Measurements from ENCODE around the gene AHSG. TPM values are rescaled to one million over a fixed set of nuclear protein-coding genes. Genes with fewer than 3 reads are reported as not detected.
A peak's percentile ranks its signal among the peaks of the same experiment; 100 is the strongest.

Gene AHSG
- total RNA-seq, 2 donors from 2014 or later: not detected

DNA sequence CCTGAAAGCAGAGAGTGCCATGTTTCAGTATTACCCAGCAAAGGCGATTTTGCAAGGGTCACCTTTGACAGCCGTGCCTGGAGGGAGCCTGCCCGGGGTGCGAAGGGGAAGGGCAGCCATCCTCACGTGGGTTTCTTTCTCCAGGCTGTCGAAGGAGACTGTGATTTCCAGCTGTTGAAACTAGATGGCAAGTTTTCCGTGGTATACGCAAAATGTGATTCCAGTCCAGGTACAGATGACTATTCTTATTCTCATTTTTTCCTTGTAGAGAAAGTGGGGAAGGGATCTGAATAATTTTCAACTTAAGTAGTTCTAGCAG lies 3.4 kb downstream of the AHSG start:
- Histone ChIP-seq H3K27ac (no peak overlapping the region), H3K9me3 (no peaks in the 10 kb centered on the region), H3K27me3 (replicated peaks; ENCODE audit: insufficient read depth) (no peaks in the 10 kb centered on the region), H3K4me1 (replicated peaks) (no peaks in the 10 kb centered on the region), H3K36me3 (no peaks in the 10 kb centered on the region), H3K4me3 (no peak overlapping the region)
- DNase-seq (ENCODE audit: low spot score): no peak
- TF ChIP-seq POLR2AphosphoS5 (IDR thresholded peaks at IDR 0.05): no peak
- no peak for TF ChIP-seq POLR2A (IDR thresholded peaks at IDR 0.05)
- TF ChIP-seq CTCF (IDR thresholded peaks at IDR 0.05): no peak
- 86% methylated on average over 8 of the region's 8 CpGs for WGBS
- intact Hi-C loops (cut with DNase I): loop anchor here (5.0 to 10.0 kb wide), 3 partner anchors 206 to 634 kb away; no protein-coding TSS in a partner anchor

- 9% methylated on average over 31 of the region's 31 CpGs for WGBS
- Histone ChIP-seq H3K9me3 (no peaks in the 10 kb centered on the region), H3K27ac (no peak overlapping the region), H3K4me1 (replicated peaks) (no peaks in the 10 kb centered on the region), H3K27me3 (replicated peaks; ENCODE audit: insufficient read depth) (no peaks in the 10 kb centered on the region), H3K4me3 (no peak overlapping the region), H3K36me3 (no peaks in the 10 kb centered on the region)
- peak; percentile 88 for DNase-seq (ENCODE audit: low spot score)
- intact Hi-C loops (cut with DNase I): loop anchor here (5.0 to 10.0 kb wide), 3 partner anchors 205 to 635 kb away; no protein-coding TSS in a partner anchor
- peak; percentile 62 to 93 (median 78) for TF ChIP-seq CTCF (IDR thresholded peaks at IDR 0.05)
- no peak for TF ChIP-seq POLR2A (IDR thresholded peaks at IDR 0.05)
- peak; percentile 59 for TF ChIP-seq POLR2AphosphoS5 (IDR thresholded peaks at IDR 0.05)
Observed at GRCh38 chr3:186617036-186617946, 4.4 kb downstream of the AHSG start.

DNA sequence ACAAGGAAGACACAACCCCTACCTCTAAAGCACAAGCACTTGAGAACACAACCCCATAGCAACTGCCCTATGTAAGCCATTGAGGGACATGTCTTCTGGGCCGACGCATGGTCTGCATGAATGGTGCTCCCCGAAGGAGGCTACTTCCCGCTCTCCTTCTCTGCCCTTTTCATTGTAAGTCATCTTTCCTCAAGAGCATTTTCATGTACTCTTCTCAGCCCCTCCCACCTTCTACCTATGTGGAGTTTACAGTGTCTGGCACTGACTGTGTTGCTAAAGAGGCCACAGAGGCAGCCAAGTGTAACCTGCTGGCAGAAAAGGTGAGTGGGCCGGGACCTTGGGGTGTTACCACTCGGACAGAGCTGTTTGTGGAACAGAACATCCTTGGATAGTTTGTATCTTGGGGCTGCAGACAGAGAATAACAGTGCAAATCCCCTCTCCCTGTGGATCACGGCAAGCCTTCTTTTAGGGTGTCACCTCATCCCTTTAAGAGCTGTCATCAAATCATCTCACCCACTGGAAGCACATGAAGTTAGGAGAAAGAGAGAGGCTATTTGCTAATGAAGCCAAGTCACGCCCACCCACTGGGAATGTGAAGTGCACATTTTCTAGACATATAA lies 5.6 kb downstream of the AHSG start:
- Histone ChIP-seq H3K36me3 (no peaks in the 10 kb centered on the region), H3K4me3 (no peak overlapping the region), H3K27ac (no peak overlapping the region), H3K27me3 (replicated peaks; ENCODE audit: insufficient read depth) (no peaks in the 10 kb centered on the region), H3K9me3 (no peaks in the 10 kb centered on the region), H3K4me1 (replicated peaks) (no peaks in the 10 kb centered on the region)
- intact Hi-C loops (cut with DNase I): loop anchor here (5.0 to 10.0 kb wide), 3 partner anchors 204 to 636 kb away; no protein-coding TSS in a partner anchor
- TF ChIP-seq POLR2A (IDR thresholded peaks at IDR 0.05): no peak
- TF ChIP-seq CTCF (IDR thresholded peaks at IDR 0.05): no peak
- TF ChIP-seq POLR2AphosphoS5 (IDR thresholded peaks at IDR 0.05): no peak
- 88% methylated on average over 8 of the region's 8 CpGs for WGBS
- no peak for DNase-seq (ENCODE audit: low spot score)

GRCh38 chr3:186619787-186620212 lies 6.9 kb downstream of the AHSG start:
- TF ChIP-seq POLR2AphosphoS5 (IDR thresholded peaks at IDR 0.05) (no peak), CTCF (IDR thresholded peaks at IDR 0.05) (no peak), POLR2A (IDR thresholded peaks at IDR 0.05) (no peak)
- H3K9me3 ChIP-seq: no peaks in the 10 kb centered on the region
- DNase-seq (ENCODE audit: low spot score): no peak
- H3K36me3 ChIP-seq: no peaks in the 10 kb centered on the region
- H3K27me3 ChIP-seq (replicated peaks; ENCODE audit: insufficient read depth): no peaks in the 10 kb centered on the region
- WGBS: 84% methylated on average over 5 of the region's 5 CpGs
- no peak overlapping the region for H3K27ac ChIP-seq
- H3K4me1 ChIP-seq (replicated peaks): no peaks in the 10 kb centered on the region
- no peak overlapping the region for H3K4me3 ChIP-seq
- intact Hi-C loops (cut with DNase I): loop anchor here (5.0 to 10.0 kb wide), 3 partner anchors 203 to 637 kb away; no protein-coding TSS in a partner anchor

All from prostate gland (tissue), 2 donors.